GM19023 (cell line): ENCODE results near the gene CRTC3.
"Not testable (repeated sequence)": the region's sequence is repeated elsewhere in the genome, so short reads cannot be mapped to it uniquely, and the experiment has no call there.

Experiments used
- ATAC-seq: cut with Tn5 transposase; IDR thresholded peaks from one replicate; pipeline ENCODE4 v1.9.1; 2021; ENCODE audit warnings: mild to moderate bottlenecking, moderate library complexity; ENCODE audit not compliant: unreplicated experiment

Gene CRTC3

DNA sequence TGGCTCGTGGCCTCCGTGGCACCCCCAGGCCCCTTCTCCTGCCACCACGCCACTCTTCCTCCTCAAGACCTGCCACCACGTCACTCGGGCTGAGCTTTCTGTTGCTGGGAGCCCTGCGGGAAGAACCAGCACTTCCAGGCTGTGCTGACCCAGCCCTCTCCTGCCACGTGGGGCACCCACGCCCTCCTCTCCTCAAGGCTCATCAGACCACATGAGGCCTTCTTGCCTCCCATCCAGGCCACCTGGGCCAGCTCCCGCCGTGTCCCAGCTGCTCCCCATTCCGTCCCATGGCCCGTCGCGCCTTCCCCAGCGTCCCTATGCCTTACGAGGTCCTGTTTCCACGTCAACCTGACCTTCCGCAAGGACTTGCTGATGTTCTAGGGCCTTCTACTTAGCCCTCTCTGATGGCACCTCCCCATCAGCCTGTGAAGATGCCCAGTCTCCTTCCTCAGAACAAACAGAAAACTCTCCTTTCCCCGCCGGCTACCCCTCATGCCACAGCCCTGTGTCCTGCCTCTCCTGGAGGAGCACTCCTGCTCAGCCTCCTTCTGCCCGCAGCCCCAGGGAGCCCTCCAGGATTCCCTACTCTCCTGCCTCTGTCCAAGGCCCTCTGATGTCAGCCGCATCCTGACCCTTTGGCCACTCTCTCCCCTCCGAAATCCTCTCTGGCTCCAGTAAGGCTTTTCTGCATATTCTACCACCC lies 116.3 kb downstream of the CRTC3 start:
- ATAC-seq: no peak

DNA sequence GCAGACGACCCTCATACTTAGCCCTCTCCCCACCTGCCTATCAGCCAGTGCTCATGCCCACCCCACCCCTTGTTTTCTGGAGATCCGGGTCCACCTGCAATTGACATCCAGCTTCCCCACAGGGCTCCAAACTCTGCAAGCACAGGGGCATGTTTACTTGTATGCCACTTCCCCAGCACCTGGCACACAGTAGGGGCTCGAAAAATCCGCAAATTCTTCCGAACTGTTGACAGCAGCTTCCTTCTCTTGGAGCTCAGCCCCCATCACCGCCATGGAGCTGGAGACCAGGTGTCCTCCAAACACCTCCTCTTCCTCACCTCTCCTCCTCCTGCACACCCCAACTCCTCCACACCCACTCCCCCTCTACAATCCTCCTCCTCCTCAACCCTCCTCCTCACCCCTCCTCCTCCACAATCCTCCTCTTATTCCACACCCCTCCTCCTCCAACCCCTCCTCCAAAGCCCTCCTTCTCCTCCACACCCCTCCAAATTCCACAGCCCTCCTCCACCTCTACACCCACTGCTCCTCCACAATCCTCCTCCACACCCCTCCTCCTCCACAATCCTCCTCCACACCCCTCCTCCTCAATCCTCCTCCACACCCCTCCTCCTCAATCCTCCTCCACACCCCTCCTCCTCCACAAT lies 117.1 kb downstream of the CRTC3 start:
- ATAC-seq: no peak

DNA sequence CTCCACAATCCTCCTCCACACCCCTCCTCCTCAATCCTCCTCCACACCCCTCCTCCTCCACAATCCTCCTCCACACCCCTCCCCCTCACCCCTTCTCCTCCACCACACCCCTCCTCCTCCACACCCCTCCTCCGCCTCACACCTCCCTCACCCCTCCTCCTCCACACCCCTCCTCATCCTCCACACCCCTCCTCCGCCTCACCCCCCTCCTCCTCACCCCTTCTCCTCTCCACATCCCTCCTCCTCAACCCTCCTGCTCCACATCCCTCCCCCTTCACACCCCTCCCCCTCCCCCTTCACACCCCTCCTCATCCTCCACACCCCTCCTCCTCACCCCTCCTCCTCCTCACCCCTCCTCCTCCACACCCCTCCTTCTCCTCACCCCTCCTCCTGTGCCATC lies 117.6 kb downstream of the CRTC3 start:
- no peak for ATAC-seq

DNA sequence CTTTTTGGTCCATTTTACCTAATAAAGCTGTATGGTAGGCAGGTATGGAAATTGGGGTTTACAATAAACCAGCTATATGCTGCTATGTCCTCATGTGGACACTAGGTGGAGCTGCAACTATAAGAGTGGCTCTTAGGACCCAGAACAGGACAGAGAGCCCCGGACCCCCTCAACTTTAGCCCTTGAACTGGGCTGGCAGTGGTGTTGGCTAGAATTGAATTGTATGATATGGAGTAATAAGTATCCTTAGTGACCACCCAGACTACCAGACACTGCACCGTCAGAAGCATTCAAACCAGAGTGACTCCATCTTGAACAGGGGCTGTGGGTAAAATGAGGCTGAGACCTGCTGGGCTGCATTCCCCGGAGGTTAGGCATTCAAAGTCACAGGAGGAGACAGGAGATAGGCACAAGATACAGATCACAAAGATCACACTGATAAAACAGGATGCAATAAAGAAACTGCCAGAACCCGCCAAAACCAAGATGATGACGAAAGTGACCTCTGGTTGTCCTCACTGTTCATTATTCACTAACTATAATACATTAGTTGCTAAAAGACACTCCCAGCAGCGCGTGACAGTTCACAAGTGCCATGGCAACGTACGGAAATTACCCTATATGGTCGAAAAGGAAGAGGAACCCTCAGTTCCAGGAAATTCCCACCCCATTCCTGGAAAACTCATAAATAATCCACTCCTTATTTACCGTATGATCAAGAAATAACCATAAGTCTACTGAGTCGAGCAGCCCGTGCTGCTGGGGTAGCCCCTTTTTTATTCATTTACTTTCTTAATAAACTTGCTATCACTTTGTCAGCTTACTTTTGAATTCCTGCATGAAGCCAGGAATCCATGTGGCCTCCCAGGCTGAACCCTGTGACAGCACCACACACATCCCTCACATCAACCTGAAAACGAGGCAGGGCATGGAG lies 118.7 kb downstream of the CRTC3 start:
- peak; percentile 66 for ATAC-seq

DNA sequence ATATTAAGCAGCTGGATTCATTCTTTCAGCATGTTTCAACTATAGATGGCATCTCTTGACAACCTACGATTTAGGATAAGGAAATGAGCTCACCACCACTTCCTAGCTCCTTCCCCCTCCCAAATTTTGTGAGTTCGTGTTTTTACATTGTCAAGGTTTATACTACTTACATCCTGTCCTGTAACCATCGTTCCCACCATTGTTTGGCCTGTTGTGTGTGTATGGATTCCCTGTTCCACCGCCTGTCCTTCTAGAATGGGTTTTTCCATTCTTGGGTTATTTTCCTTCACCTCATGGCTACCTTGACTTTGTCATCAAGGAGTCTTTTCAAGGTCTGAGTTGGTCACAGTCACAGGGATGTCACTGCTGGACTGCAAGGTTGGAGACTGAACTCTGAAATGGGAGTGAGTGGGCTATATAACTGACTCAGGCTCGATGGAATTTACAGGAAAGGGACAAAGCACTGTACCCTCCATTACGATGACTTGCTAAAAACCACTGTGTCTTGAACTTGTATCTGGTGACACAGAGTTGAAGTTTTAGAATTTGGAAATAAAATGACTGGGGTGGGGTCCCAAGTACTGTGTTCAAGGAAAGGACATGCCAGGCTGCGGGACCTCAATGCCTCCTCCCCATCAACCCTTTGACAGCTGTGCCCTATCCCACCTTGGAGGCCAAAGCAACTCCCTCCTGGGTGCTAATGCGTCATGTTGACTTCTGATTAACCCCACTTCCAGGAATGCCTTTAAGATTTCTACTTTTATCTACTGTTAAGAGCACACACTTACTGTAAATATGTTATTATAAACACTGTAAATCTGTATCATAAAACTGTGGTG lies 120.6 kb downstream of the CRTC3 start:
- no peak for ATAC-seq

DNA sequence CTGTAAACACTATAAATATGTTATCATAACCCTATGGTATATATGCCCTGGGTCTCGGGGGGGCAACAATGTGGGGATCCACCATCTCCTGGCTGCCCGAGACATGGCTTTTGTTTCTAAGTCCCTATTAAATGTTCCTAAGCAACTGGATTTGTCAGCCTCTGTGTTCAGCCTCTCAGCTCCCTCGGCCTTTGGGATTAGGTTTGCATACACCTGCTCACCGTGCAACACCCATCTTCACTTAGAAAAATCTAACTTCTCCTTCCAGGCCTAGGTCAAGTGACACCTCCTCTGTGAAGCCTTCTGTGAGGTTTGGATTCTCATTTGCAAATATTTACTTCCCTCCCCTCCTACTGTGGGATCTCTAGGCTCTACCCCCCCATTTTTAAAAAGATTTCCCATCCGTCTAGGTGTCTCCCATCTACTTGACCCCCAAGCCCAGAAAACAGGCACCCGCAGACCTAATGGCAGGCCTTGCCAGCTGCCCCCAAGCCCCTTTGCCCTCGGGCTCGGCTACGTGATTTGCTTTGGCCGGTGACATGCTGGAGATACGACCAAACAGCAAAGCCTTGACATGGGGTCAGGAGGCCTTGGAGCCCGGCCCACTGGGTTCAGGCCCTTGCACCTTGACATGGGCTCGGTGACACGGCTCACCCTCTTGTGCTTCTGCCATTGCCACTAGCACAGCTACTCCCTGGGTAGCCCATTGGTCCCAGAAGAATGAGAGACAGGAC lies 121.4 kb downstream of the CRTC3 start:
- no peak for ATAC-seq

DNA sequence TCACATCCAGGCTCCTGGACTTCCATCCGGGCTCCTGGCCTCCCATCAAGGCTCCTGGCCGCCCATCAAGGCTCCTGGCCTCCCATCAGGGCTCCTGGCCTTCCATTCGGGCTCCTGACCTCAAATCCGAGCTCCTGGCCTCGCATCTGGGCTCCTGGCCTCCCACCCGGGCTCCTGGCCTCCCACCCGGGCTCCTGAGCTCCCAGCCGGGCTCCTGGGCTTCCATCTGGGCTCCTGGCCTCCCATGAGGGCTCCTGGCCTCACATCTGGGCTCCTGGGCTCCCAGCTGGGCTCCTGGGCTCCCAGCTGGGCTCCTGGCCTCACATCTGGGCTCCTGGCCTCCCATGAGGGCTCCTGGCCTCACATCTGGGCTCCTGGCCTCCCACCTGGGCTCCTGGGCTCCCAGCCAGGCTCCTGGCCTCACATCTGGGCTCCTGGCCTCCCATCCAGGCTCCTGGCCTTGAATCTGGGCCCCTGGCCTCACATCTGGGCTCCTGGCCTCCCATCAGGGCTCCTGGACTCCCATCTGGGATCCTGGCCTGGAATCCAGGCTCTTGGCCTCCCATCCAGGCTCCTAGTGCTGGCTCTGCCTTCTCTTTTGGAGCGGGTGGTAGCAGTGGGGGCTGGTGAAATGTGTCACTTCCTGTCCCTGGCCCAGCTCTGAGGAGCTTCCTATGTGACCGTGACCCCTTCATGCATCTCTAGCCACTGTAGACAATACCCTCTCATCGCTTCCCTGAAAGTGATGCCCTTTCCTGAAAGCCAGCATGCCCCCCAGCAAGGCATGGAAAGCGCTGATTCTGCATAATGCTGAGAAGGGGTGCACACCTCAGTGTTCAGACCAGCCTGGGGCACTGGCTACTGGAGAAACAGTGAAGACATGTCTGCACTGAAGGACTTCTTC lies 124.8 kb downstream of the CRTC3 start:
- no peak for ATAC-seq

DNA sequence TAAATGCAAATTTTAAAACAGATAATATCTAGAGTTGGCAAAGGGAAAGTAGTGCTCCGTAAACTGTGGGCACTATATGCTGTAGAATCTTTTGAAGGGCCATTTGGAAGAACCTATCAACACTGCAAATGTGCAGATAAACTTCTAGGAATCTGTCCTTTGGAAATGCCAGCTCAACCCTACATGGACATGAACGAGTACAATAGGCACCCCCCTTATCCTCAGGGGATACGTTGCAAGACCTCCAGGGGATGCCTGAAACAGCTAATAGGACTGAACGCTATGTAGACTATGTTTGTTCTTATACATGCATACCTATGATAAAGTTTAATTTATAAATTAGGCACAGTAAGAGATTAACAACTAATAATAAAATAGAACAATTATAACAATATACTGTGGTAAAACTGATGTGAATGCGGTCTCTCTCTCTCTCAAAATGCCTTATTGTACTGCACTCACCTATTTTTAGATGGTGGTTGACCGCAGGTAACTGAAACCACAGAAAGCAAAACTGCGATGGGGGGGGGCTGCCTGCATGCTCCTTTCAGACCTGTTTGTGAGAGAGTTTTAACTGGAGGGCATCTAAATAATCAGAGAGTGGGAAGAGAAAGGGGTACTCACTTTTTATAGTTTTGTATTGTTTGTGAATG lies 127.9 kb downstream of the CRTC3 start:
- not testable (repeated sequence) for ATAC-seq

DNA sequence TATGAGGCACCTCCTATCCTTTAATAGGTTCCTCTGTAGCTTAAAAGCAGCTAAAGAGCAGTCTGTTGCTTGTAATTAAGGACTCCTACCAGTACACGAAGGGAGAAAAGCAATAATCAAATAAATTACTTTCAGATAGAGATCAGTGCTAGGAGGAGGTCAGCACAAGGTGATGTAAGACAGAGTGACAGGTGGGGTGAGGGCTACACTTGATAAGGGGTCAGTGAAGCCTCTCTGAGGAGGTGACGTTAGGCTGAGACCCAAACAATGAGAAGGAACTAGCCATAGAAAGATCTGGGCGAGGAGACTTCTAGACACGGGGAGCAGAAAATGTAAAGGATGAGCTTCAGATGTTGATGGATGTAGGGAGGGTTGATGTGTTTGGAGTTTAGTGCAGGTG lies 129.8 kb downstream of the CRTC3 start:
- ATAC-seq: no peak

DNA sequence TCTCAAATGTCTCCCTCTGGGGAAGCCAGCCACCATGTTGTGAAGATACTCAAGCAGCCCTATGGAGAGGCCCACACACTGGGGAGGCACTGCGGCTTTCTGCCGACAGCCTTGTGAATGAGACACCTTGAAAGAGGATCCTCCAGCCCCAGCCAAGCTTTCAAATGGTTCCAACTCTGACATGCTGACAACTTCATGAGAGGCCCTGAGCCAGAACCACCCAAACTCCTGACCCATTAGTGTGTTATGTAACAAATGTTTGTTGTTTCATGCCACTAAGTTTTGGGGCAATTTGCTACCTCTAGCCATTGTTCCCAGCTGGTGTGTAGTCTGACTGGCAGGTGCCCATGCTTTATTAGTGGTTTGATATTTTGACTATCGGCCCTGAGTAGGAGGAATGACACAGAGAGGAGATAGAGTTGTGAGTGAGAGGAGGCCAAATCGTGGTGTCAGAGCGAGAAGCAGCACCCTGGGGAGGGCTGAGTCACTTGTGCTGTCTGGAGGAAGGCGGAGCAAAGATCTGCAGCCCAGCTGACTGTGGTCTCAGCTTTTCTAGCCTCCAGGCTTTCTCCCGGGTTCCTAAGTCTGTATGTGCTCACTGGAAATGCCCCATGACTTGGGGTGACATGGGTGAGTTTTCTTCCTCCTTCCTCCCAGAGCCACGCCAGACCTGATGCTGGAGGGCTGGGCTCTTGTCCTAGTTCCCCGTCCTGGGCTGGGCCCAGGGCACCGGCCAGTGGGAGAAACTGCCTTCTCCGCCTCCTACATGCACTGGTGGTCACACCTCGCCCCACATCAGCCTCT lies 130.7 kb downstream of the CRTC3 start:
- ATAC-seq: peak; percentile 64

DNA sequence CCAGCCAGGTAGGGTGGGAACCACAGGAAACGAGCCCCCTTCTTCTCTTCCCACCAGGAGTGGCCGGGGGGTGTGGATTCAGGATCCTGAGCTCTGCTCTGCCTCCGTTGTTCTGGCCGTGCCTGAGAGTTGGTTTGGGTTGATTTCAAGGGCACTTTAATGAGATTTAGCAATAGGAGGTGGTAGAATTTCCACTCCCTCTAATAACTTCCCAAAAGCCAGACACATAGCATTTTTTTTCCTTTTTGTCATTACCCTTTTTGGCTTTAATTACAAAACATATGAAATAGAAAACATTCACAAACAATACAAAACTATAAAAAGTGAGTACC lies 131.2 kb downstream of the CRTC3 start:
- ATAC-seq: not testable (repeated sequence)

DNA sequence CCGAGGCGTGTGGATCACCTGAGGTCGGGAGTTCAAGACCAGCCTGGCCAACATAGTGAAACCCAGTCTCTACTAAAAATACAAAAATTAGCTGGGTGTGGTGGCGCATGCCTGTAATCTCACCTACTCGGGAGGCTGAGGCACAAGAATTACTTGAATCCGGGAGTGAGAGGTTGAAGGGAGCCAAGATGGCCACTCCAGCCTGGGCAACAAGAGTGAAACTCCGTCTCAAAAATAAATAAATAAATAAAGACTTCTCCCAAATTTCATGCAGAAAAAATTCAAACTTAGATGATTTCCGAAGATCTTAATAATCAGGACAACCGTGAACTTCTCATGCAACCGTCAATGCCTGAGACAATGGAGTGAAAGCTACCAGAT lies 134.3 kb downstream of the CRTC3 start:
- ATAC-seq: not testable (repeated sequence)

DNA sequence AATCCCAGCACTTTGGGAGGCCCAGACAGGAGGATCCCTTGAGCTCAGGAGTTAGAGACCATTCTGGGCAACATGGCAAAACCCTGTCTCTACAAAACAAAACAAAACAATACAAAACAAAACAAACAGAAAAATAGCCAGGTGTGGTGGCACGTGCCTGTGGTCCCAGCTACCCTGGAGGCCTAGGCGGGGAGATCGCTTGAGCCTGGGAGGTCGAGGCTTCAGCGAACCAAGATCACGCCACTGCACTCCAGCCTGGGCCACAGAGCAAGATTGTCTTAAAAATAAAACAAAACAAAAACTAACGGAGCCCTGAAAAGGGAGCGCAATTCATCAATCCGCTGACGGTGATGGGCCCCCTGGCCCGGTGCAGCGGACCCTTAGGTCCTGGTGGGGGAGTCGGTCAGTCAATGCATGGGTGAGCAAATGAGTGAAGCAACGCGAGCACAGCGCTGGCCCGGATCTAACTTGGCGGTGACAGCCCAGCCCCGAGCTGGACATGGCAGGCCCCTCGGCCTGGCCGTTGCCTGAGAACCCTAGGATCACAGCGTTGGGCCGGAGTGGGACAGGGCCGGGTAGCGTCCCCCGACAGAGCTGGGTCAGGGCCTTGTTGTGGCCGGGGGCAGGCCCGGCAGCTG lies 135.0 kb downstream of the CRTC3 start:
- peak; percentile 9 for ATAC-seq

DNA sequence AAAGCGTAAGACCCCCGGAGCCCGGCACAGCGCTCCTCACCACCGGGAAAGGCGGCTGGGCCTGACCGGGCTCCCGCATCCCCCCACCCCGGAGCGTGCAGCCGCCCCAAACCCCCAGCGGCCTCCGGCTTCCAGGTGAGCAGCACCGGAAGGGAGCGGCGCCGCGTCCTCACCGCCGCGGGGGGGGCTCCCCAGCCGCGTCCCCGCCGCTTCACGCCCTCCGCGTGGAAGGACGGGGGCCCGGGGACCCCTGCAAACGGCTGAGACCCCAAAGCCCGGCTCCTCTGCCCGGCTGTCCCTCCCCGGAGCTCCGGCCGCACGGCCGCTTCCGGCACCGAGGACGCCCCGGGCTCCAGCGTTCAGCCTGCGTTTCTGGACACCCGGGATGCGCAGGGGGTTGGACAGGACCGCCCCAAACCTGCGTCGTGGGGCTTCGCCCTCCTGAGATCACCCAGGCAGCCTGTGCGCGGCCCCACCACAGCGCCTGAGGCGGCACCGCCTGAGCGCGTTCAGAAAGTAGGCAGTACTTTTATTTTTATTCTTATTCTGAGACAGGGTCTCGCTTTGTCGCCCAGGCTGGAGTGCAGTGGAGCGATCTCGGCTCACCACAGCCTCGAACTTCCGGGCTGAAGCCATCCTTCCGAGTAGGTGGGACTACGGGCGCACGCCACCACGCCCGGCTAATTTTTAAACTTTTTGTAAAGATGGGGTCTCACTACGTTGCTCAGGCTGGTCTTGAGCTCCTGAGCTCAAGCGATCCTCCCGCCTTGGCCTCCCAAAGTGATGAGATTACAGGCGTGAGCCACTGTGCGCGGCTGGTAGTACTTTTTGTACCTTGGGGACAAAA lies 135.8 kb downstream of the CRTC3 start:
- peak; percentile 62 for ATAC-seq

DNA sequence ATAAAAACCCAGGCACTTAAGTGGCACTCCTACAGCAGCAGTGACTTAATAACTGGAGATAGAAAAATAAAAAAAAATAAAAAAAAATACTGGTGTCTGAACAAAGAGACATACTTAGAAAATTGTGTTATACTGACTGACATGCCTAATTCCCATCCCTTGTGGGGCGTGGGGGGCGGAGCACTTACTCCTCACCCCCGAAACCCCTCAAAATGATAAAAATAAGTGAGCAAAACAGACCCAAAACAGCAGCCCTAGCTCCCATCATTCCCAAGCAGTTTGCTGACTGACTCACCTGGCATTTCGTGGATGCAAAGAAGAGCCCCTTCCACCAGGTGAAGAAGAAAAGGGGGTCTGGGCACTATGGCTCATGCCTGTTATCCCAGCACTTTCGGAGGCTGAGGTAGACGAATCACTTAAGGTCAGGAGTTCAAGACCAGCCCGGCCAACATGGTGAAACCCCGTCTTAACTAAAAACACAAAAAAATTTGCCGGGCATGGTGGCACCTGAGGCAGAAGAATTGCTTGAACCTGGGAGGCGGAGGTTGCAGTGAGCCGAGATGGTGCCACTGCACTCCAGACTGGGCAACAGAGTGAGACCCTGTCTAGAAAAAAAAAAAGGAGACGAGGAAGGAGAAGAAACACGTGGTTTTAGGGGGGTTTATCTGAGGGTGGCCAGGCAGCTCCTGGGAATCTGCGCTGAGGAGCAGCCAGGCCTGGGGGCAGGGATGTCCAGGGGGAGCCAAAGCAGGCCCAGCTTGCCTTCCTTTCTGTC lies 136.6 kb downstream of the CRTC3 start:
- ATAC-seq: no peak
